22Rv1 (cell line): ENCODE measurements around the gene AP3S1.
"Not testable (repeated sequence)": the region's sequence is repeated elsewhere in the genome, so short reads cannot be mapped to it uniquely, and the experiment has no call there.

Source experiments
- ZFX ChIP-seq: fragments of 450-650 bp; IDR thresholded peaks from 2 replicates; pipeline ENCODE4 v1.6.1; 2017; ENCODE audit warnings: antibody characterized with exemption, borderline replicate concordance
- TF ChIP-seq, protein P1 (sequence below): fragments of 450-650 bp; IDR thresholded peaks from 2 replicates; pipeline ENCODE4 v1.5.1; 2017; ENCODE audit warnings: mild to moderate bottlenecking

DNA sequence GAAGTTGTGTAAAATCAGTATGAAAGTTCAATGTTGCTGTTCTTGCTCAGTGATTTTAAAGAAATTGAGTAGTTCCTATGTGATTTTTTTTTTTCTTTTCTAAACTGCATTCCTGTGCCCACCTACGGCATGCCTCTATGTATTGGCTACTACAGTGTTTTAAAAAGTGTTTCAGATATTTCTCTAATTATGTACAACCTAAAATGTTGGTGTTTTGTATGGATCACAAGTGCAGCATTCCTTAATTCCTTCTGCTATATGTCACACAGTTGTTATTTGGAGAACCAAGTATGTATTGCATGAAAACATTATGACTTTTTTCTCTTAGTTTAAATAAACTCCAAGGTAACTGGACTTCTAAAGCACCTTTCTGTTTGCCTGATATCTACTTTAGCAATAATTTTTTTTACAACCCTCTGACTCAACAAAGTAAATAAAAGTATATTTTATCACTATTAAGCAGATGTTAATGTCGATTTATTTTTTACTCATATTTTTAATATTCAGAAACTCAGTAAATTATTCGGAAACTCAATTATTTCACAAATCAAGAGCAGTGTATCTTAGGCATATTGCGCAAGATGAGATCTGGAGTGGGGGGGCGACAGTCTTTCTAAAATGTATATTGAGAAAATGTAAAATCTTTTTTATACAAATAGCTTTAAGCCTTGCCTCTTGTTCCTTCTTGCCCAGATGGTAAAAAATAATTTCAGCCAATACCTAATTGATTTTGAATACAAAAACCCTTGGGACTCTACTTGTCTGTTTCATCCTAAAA is 72.1 kb downstream of the AP3S1 start:
- TF ChIP-seq, protein P1, sequence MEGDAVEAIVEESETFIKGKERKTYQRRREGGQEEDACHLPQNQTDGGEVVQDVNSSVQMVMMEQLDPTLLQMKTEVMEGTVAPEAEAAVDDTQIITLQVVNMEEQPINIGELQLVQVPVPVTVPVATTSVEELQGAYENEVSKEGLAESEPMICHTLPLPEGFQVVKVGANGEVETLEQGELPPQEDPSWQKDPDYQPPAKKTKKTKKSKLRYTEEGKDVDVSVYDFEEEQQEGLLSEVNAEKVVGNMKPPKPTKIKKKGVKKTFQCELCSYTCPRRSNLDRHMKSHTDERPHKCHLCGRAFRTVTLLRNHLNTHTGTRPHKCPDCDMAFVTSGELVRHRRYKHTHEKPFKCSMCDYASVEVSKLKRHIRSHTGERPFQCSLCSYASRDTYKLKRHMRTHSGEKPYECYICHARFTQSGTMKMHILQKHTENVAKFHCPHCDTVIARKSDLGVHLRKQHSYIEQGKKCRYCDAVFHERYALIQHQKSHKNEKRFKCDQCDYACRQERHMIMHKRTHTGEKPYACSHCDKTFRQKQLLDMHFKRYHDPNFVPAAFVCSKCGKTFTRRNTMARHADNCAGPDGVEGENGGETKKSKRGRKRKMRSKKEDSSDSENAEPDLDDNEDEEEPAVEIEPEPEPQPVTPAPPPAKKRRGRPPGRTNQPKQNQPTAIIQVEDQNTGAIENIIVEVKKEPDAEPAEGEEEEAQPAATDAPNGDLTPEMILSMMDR = not testable (repeated sequence)
- not testable (repeated sequence) for TF ChIP-seq ZFX
